Glomerular visceral epithelial cell (primary cell): ENCODE results near the gene CFAP73.
A peak's percentile ranks its signal among the peaks of the same experiment; 100 is the strongest.

ENCODE experiments used
- DNase-seq: peaks from one replicate; pipeline ENCODE4 v3.0.0-alpha.2; 2016; ENCODE audit errors: extremely low spot score

Gene CFAP73

DNA sequence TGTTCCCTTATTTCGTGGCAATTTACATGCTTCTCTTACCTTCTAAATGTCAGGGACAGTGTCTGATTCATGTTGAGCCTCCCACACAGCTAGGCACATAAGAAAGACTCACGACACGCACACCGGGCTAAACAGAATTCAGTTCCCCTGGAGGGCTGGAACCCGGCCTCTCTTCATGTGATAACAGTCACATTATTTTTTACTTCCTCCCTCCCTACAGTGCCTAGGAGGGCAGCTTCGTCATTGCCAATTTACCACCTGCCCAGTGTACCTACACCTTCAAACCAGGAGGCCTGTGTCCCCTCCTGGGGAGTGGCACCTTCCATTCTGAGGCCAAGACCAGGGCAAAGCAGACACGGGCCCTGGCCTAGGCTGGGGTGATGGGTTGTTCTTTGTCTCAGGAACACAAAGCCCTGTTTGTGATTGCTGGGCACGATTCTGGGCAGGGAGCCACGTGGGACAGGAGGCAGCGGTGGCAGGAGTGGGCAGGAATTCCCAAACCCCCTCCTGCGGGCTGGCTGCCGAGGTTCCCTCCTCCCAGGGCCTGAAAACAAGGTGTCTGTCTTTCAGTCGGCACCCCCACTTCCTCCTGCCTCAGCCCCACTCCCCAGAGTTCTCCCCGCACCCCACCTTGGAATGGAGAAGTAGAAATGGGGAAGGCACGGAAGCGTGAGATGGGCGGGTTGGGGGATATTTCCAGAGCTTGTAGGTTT lies 7.2 kb upstream of the CFAP73 start:
- DNase-seq, result no peak

DNA sequence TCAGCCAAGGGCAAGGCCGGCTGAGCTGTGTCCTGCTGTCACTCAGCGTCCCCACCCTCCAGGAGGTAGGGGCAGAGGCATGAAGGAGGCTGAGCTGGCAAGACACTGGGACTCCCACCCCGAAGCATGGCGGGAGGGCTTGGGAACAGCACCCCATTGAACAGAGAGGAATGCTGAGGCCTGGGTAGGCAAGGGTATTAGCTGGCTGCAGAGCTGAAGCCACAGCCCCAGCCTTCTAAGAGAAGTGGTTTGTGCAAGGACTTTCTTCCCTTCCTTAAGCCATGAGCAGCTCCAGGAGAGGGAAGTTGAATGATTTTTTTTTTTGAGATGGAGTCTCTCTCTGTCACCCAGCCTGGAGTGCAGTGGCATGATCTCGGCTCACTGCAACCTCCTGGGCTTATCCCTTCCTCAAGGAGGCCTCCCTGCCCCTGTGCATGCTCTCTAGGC lies 6.6 kb upstream of the CFAP73 start:
- no peak for DNase-seq

DNA sequence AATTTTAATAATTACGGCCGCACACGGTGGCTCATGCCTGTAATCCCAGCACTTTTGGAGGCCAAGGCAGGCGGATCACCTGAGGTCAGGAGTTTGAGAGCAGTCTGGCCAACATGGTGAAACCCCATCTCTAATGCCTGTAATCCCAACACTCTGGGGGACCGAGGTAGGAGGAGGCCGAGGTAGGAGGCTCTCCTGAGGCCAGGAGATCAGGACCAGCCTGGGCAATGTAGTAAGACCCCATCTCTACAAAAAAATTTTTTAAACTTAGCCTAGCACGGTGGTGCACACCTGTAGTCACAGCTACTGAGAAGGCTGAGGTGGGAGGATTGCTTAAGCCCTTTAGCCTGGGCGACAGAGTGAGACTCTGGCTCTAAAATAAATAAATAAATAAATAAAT lies 5.6 kb upstream of the CFAP73 start:
- no peak for DNase-seq

DNA sequence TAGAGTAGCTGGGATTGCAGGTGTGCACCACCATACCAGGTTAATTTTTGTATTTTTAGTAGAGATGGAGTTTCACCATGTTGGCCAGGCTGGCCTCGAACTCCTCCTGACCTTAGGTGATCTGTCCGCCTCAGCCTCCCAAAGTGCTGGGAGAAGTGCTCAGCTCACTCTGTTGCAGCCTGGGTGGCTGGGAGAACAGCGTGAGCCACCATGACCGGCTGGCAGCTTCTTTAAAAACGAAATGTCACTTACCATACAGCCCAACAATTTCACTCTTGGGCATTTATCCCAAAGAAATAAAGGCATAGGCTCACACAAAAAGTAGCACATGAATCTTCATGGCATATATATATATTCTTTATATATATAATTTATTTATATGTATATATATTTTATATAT lies 4.7 kb upstream of the CFAP73 start:
- DNase-seq, result no peak

DNA sequence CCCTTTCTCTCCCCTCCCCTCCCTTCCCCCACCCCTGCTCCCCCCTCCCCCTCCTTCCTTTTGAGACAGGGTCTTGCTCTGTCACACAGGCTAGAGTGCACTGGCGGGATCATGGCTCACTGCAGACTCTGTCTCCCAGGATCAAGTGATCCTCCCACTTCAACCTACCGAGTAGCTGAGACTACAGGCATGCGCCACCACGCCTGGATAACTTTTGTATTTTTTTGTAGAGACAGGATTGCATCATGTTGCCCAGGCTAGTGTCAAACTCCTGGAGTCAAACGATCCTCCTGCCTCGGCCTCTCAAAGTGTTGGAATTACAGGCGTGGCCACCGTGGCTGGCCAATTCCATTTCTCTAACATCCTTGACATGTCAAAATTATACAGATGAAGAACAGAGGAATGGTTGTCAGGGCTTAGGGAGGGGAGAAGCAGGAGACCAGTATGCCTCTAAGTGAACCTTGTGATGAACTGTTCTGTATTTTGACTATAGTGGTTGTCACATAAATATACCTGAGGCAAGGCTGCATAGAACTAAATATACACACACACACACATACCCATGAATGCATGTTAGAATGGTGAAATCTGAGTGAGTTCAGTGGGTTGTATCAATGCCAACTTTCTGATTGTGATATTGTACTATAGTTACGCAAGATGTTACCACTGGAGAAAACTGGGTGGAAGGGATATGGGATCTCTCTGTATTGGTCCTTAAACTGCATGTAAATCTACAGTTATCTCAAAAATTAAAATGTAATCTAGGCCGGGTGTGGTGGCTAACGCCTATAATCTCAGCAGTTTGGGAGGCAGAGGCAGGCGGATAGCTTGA lies 3.6 kb upstream of the CFAP73 start:
- no peak for DNase-seq

GRCh38 chr12:113146999-113147398 lies 2.5 kb upstream of the CFAP73 start:
- no peak for DNase-seq

GRCh38 chr12:113151655-113152054 lies 2.1 kb downstream of the CFAP73 start:
- no peak for DNase-seq

- DNase-seq, result no peak
These were observed 2.8 kb downstream of the CFAP73 start for GRCh38 chr12:113152196-113152834.

GRCh38 chr12:113152835-113153814 lies 3.6 kb downstream of the CFAP73 start:
- peak; percentile 85 for DNase-seq

DNA sequence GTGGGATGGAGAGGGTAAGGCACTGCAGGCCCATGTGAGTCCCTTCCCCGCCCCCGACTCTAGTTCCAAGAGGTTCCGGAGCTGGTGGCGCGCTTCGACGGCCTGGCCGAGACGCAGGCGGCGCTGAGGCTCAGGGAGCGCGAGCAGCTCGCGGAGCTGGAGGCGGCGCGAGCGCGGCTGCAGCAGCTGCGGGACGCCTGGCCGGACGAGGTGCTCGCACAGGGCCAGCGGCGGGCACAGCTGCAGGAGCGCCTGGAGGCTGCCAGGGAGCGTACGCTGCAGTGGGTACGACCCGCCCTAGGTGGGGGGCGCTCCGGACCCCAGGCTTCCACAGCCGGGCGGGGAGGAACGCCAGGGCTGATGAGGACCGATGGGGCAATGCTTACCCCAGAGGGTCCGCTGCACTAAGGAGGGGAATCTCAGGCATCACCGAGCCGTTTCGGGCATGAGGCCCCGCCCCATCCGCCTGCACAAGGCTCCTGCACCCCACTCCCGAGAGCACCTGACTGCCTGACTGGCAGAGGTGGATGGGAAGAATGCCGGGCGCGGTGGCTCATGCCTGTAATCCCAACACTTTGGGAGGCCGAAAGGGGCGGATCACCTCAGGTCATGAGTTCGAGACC lies 4.9 kb downstream of the CFAP73 start:
- no peak for DNase-seq

DNA sequence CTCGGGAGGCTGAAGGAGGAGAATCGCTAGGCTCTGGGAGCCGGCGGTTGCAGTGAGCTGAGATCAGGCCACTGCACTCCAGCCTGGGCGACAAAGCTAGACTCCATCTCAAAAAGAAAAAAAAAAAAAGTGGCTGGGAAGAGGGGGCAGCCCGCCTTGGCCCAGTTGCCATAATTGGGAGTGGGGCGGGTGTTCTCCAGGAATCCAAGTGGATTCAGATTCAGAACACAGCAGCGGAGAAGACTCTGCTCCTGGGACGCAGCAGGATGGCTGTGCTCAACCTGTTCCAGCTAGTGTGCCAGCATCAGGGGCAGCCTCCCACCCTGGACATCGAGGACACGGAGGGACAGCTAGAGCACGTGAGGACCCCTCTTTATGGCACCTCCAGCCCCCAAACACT lies 5.5 kb downstream of the CFAP73 start:
- DNase-seq, result no peak

DNA sequence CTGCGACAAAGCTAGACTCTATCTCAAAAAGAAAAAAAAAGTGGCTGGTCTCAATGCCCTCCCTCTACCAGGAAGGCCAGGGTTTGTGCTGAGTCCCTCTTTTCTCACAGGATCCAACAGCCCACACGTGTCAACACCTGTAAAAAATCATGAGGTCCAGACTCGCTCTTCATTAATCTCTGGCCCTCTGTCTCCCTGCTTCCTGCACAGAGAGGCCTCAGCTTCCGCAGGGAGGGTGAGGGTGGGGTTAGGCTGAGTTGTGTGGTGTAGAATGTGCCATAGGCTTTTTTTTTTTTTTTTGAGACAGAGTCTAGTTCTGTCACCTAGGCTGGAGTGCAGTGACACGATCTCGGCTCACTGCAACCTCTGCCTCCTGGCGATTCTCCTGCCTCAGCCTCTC lies 6.1 kb downstream of the CFAP73 start:
- no peak for DNase-seq

GRCh38 chr12:113157218-113157859 lies 7.8 kb downstream of the CFAP73 start:
- no peak for DNase-seq

GRCh38 chr12:113158439-113159203 lies 9.1 kb downstream of the CFAP73 start:
- DNase-seq, result no peak

DNA sequence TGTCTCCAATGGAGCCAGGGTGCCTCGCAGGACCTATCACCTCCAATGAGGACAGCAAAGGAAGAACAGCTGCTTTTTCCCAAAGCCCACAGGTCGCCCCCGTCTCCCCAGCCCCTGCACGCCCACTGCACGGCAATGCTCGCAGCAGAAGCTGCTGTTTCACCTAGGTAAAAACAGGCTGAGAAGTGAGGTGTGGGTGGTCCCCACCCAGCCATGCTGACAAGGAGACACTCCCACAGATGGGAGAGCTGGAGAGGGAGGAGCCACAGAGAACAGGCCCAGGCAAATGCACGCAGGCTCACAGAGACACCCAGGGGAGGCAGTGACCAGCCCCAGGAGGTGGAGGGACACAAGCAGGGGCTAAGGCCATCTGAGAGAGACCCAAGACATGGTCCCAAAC lies 10.4 kb downstream of the CFAP73 start:
- DNase-seq, result no peak

DNA sequence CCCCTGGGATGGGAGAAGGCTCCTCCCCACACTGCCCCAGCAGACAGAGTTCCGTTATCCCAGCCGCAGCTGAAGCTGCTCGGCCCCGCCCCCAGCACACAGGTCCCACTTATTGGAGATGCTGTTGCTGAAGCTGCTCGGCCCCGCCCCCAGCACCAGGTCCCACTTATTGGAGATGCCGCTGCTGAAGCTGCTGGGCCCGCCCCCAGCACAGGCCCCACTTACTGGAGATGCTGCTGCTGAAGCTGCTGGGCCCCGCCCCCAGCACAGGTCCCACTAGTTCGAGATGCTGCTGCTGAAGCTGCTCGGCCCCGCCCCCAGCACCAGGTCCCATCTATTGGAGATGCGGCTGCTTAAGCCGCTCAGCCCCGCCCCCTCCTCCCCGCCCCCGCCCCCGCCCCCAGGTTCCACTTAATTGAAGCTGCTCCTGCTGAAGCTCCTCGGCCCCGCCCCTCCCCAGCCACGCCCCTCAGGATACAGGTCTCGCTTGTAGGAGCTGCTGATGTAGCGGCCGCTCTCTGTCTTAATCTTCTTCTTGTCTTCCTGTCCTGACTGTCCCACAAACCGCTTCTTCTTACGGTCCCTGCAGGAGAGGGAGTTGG lies 12.0 kb downstream of the CFAP73 start:
- DNase-seq, result no peak

DNA sequence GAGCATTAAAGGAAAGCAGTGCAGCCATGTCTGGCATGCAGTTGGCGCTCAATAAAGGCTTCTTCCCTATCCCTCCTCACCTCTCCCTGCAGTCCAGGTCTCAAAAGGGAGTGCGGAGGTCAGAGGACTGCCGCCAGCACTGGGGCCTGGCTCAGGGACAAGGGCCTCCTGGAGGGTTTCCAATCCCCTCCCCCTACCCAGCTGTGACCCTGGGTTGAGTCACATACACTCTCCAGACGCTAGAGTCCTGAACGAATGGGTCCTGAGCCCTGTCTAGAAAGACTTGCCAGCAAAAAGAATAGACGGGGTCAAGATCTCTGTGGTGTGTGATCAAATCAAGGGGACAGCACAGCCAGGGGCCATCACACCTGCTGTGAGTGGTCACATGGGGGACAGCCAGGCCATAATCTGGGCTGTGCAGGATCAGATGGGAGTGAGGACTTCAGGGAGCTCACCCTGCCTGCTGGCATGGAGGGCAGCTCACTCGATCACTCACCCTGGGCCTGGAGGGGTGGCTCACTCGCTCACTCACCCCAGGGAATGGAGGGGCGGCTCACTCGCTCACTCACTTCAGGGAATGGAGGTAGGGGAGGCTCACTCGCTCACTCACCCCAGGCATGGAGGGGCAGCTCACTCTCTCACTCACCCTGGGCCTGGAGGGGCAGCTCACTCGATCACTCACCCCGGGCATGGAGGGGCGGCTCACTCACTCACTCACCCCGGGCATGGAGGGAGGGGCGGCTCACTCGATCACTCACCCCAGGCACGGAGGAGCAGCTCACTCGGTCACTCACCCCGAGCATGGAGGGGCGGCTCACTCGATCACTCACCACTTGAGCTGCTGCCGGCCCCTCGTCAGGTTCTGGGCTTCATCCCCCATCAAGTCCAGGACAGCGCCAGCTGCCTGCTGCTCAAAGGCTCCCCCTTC lies 12.8 kb downstream of the CFAP73 start:
- peak; percentile 22 for DNase-seq

DNA sequence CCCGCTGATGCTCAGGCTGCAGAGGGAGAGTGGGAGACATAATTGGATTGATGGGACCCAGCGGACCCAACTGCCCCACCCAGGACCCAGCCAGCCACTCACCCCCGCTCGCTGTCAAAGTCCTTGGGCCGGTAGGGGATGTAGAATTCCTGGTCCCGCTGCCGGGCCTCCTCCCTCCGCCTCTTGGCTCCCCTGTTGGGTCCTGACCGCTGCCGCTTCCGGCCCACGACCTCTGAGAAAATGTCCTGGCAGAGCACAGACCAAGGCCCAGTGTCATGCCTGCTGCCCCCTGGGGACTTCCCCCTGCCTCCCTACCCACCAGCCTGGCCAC lies 13.5 kb downstream of the CFAP73 start:
- DNase-seq, result no peak
